Activated effector memory CD4-positive, alpha-beta T cell treated with anti-CD3 and anti-CD28 coated beads, Interleukin-2, amount 50 U/mL, for 16 hours (primary cell): ENCODE measurements around the gene CYS1.
"Not testable (repeated sequence)": the region's sequence is repeated elsewhere in the genome, so short reads cannot be mapped to it uniquely, and the experiment has no call there.

Source experiments
- DNase-seq: peaks from one replicate; pipeline ENCODE4 v3.0.0-alpha.2; 2020

Gene CYS1

GRCh38 chr2:10079870-10080535 is at the start of gene CYS1:
TSS of gene CYS1 (minus strand) at chr2:10080411. CDS start at chr2:10080223, 188 bp downstream.
- no peak for DNase-seq

- no peak for DNase-seq
Measured at GRCh38 chr2:10129490-10129889, 49.3 kb upstream of the CYS1 start.

- DNase-seq = no peak
Measured at GRCh38 chr2:10128420-10128819, 48.2 kb upstream of the CYS1 start.

GRCh38 chr2:10126632-10127026 is 46.4 kb upstream of the CYS1 start:
- DNase-seq = no peak

- no peak for DNase-seq
Measured at GRCh38 chr2:10125842-10126631, 45.8 kb upstream of the CYS1 start.

GRCh38 chr2:10124538-10125045 is 44.4 kb upstream of the CYS1 start:
- DNase-seq = no peak

GRCh38 chr2:10123281-10123680 is 43.1 kb upstream of the CYS1 start:
- peak; percentile 69 for DNase-seq

GRCh38 chr2:10122500-10123280 is 42.5 kb upstream of the CYS1 start, which contains the start of gene RRM2:
TSS of gene RRM2 (plus strand) at chr2:10122739. CDS start at chr2:10122799, 60 bp downstream.
- DNase-seq = peak; percentile 96

- no peak for DNase-seq
Measured at GRCh38 chr2:10120877-10121574, 40.8 kb upstream of the CYS1 start.

GRCh38 chr2:10120158-10120876 is 40.1 kb upstream of the CYS1 start:
- DNase-seq = peak; percentile 97

- DNase-seq = no peak
Measured at GRCh38 chr2:10119601-10120157, 39.5 kb upstream of the CYS1 start.

- no peak for DNase-seq
Measured at GRCh38 chr2:10119027-10119325, 38.8 kb upstream of the CYS1 start.

GRCh38 chr2:10109311-10109710 is 29.1 kb upstream of the CYS1 start:
- no peak for DNase-seq

- DNase-seq = not testable (repeated sequence)
Measured at GRCh38 chr2:10104906-10105305, 24.7 kb upstream of the CYS1 start.

GRCh38 chr2:10103179-10103578 is 23.0 kb upstream of the CYS1 start:
- no peak for DNase-seq

GRCh38 chr2:10101491-10101890 is 21.3 kb upstream of the CYS1 start:
- DNase-seq = no peak

GRCh38 chr2:10097352-10098148 is 17.3 kb upstream of the CYS1 start:
- peak; percentile 78 for DNase-seq

GRCh38 chr2:10096641-10097040 is 16.4 kb upstream of the CYS1 start:
- no peak for DNase-seq

GRCh38 chr2:10095175-10095574 is 15.0 kb upstream of the CYS1 start:
- DNase-seq = no peak

- no peak for DNase-seq
Measured at GRCh38 chr2:10094271-10094814, 14.1 kb upstream of the CYS1 start.

GRCh38 chr2:10091889-10092244 is 11.7 kb upstream of the CYS1 start:
- not testable (repeated sequence) for DNase-seq
